Measurements from ENCODE around the gene PTPRM. TPM values are rescaled to one million over a fixed set of nuclear protein-coding genes. Genes with fewer than 3 reads are reported as not detected.

PTPRM gene
- total RNA-seq, 1 donor from 2014 or later: 1.00 TPM

DNA sequence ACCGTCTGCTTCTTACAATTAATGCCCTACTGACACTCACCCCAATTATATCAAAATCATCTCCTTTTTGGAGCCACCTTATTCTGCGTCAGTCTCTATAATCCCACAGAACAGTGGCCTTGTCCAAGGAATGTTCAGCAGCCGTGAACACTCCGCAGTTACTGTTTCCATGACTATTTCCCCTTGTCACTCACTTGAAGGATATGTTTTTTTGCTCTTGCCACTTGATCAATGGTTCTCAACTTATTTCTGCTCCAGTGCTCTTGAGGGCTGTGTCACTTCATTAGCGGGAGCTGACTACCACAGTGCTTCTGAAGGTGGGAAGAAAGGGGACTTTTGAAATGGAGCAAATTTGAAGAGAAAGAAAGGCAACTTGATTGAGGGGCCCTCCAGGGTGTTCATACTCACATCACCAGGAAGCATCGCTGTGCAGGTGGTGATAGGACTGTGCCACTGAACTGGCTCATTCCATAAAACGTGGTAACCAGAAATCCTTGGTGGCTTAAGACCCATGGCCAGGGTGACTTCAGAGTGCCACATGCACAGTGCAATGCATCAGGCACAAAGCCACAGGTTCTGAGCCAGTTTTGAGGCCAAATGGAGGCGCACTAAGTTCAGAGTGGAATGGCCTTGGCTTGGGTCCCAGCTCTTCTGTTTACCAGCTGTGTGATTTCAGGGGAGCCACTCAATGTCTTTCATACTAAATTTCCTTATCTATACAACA is 721.5 kb downstream of the PTPRM start:
- intact Hi-C loops (cut with micrococcal nuclease): no loop called here
- peaks cover 13% of the 10 kb centered on the region for H3K27me3 Mint-ChIP-seq

DNA sequence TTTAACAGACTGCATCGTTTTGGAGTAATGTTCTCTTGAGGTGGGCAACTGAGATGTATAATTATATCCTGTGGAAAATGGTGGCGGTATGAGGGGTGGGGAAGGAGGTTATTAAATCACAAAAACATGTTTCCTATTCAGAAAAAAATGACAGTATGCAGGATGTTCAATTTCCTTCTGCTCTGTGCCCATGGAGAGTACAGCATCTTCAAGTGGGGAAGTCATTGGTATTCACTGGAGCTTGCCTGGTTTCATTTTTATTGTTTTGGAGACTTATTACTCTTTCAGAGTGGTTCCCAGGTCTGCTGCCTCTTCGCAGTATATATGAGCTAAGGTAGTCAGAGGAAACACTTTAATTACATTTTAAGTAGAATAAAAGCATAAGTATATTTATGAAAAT is 723.3 kb downstream of the PTPRM start:
- no peaks in the 10 kb centered on the region for H3K4me1 Mint-ChIP-seq
- H3K27me3 Mint-ChIP-seq: peaks cover 13% of the 10 kb centered on the region
- no peak for ATAC-seq (ENCODE audit: low read depth)
- ChIA-PET CTCF (no interaction called here), POLR2A (no interaction called here)
- intact Hi-C loops (cut with micrococcal nuclease): no loop called here
- TF ChIP-seq, protein P1, sequence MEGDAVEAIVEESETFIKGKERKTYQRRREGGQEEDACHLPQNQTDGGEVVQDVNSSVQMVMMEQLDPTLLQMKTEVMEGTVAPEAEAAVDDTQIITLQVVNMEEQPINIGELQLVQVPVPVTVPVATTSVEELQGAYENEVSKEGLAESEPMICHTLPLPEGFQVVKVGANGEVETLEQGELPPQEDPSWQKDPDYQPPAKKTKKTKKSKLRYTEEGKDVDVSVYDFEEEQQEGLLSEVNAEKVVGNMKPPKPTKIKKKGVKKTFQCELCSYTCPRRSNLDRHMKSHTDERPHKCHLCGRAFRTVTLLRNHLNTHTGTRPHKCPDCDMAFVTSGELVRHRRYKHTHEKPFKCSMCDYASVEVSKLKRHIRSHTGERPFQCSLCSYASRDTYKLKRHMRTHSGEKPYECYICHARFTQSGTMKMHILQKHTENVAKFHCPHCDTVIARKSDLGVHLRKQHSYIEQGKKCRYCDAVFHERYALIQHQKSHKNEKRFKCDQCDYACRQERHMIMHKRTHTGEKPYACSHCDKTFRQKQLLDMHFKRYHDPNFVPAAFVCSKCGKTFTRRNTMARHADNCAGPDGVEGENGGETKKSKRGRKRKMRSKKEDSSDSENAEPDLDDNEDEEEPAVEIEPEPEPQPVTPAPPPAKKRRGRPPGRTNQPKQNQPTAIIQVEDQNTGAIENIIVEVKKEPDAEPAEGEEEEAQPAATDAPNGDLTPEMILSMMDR (IDR thresholded peaks at IDR 0.05): no peak
- H3K4me3 Mint-ChIP-seq: no peak overlapping the region
- H3K9me3 Mint-ChIP-seq: no peaks in the 10 kb centered on the region
- no peak overlapping the region for H3K27ac Mint-ChIP-seq
- DNase-seq: no peak
- no peaks in the 10 kb centered on the region for H3K36me3 Mint-ChIP-seq (ENCODE audit: low read depth)

More for the DNA sequence above, 721.5 kb downstream of the PTPRM start:
- DNase-seq (no peak), ATAC-seq (ENCODE audit: low read depth) (no peak)
- no peak overlapping the region for H3K27ac Mint-ChIP-seq
- H3K4me1 Mint-ChIP-seq: no peaks in the 10 kb centered on the region
- TF ChIP-seq, protein P1 (IDR thresholded peaks at IDR 0.05): no peak
- H3K9me3 Mint-ChIP-seq: no peaks in the 10 kb centered on the region
- CTCF ChIA-PET: no interaction called here
- no peaks in the 10 kb centered on the region for H3K36me3 Mint-ChIP-seq (ENCODE audit: low read depth)
- H3K4me3 Mint-ChIP-seq: no peak overlapping the region
- POLR2A ChIA-PET: no interaction called here

DNA sequence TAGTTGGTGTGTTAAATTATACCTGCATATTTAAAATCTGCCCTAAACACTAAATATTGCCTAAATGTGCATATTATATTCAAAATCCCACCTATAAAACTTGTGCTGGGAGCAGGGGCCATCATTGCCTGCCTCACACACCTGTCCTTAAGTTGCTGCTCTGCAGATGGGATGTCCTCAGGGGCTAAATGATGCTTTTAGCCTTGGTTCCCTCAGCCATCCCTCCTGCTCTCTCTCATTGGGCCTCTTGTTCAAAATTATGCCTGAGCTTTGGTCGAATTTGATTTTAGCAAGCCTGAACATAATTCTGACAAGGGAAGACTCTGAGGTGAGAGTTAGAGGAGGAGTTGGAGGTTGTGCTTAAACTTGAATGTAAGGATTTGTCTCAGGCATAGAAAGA is 723.8 kb downstream of the PTPRM start:
- CTCF ChIA-PET: no interaction called here
- TF ChIP-seq, protein P1 (IDR thresholded peaks at IDR 0.05): no peak
- H3K4me3 Mint-ChIP-seq: no peak overlapping the region
- no peaks in the 10 kb centered on the region for H3K9me3 Mint-ChIP-seq
- intact Hi-C loops (cut with micrococcal nuclease): no loop called here
- ATAC-seq (ENCODE audit: low read depth): no peak
- H3K27me3 Mint-ChIP-seq: peaks cover 13% of the 10 kb centered on the region
- H3K4me1 Mint-ChIP-seq: no peaks in the 10 kb centered on the region
- H3K27ac Mint-ChIP-seq: no peak overlapping the region
- POLR2A ChIA-PET: no interaction called here
- H3K36me3 Mint-ChIP-seq (ENCODE audit: low read depth): no peaks in the 10 kb centered on the region
- no peak for DNase-seq

DNA sequence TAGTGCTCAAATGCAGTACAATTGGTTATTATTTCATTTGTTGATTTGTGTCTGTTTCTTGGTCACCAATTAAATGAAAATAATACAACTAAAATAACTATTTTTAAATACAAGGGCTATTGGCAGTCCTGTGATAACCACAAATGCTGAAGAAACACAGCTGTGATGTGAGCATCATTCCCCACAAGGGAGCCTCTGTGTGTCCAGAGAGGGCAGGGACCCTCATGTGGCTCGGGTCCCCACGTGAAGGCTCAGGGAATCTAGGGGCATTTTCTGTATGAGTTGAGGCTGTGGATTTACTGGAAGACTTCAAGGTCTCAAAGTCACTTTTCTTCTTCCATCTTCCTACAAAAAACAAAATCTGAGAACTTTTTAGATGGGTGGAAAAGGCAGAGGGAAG is 726.1 kb downstream of the PTPRM start:
- no peak for ATAC-seq (ENCODE audit: low read depth)
- CTCF ChIA-PET: no interaction called here
- H3K4me1 Mint-ChIP-seq: no peaks in the 10 kb centered on the region
- H3K36me3 Mint-ChIP-seq (ENCODE audit: low read depth): no peaks in the 10 kb centered on the region
- intact Hi-C loops (cut with micrococcal nuclease): no loop called here
- TF ChIP-seq, protein P1 (IDR thresholded peaks at IDR 0.05): no peak
- H3K27me3 Mint-ChIP-seq: peaks cover 6% of the 10 kb centered on the region
- H3K27ac Mint-ChIP-seq: no peak overlapping the region
- no peak for DNase-seq
- H3K9me3 Mint-ChIP-seq: no peaks in the 10 kb centered on the region
- POLR2A ChIA-PET: no interaction called here
- no peak overlapping the region for H3K4me3 Mint-ChIP-seq

DNA sequence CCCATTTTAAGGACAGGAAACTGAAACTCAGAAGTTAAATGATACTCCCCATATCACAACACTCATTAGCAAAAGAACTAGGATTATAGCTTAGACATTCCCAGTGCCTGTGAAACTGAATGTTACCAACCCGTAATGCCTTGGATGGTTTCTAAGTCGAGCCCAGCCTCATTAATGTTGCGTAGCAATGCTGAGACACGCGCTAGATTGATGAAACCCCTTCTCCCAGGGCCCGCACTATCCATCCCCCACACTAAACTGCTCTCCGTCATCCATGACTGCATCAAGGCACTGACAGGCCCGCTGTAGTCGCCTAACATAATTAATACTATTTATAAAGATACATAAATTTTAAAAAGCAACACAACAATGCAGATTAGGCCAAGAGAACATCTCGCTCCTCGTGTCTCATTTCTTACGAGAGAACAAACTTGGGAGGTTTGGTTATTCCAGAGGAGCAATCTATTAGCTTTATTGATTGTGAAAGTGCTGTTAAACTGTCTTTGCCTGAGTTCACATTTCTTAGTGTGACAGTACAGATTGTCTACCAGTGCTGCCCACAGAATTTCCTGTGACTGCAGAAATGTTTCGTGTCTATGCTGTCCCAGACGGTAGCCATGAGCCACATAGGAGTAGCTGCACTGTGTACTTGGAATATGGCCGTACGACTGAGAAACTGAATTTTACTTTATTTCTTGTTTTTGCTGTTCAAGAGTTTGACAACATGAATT is 729.9 kb downstream of the PTPRM start:
- Mint-ChIP-seq H3K9me3 (no peaks in the 10 kb centered on the region), H3K4me3 (no peak overlapping the region), H3K27me3 (peaks cover 3% of the 10 kb centered on the region), H3K4me1 (no peaks in the 10 kb centered on the region), H3K36me3 (ENCODE audit: low read depth) (no peaks in the 10 kb centered on the region), H3K27ac (no peak overlapping the region)
- TF ChIP-seq, protein P1 (IDR thresholded peaks at IDR 0.05): no peak
- no peak for DNase-seq
- no peak for ATAC-seq (ENCODE audit: low read depth)
- intact Hi-C loops (cut with micrococcal nuclease): no loop called here
- POLR2A ChIA-PET: no interaction called here
- CTCF ChIA-PET: no interaction called here

All from activated B cell treated with CpG ODN at 0.5 μM for 24 hours (primary cell).